GM12873 (cell line): Measurements from ENCODE around the gene TST.

ENCODE experiments used
- TF ChIP-seq, protein P1 (sequence below): IDR thresholded peaks from 2 replicates; pipeline ENCODE4 v1.5.1; 2012; ENCODE audit warnings: low read depth, mild to moderate bottlenecking, moderate library complexity, low read length, control low read depth; ENCODE audit not compliant: insufficient read depth; ENCODE audit errors: missing control alignments

Gene TST

DNA sequence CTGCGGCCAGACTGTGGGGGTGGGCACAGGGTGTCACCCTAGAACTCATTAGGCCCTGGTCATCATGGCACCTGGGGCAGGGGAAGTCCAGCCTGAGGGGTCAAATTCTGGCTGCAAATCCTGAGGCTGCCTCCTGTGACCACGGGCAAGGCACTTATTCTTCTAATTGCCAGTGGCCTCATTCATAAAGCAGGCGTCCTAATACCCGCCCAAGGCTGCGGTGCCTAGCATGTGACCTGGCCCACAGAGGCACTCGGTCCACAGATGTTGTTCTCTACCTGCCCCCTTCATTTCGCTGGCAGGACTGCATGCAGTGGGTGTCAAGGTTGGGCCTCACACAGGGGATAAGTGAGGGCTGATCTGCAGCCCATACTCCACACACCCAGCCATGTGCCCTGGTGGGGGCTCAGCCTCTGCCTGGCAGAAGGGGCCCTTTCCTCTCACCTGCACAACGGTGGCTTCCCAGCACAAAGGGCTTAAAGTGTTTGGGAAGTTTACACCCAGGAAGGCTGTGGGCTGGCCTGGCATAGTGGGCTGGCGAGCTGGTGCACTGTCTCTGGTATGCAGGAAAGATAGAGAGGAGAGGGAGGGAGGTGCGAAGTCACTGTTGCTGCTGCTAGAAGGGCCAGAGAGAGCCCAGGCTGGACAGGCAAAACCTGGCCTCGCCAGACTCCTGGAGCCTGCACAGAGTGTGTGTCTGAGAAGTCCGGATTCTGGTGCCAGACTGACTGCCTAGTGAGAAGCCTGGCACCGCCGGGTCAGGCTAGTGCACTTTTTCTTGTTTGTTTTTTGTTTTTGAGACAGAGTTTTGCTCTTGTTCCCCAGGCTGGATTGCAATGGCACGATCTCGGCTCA is 3.5 kb upstream of the TST start:
- TF ChIP-seq, protein P1, sequence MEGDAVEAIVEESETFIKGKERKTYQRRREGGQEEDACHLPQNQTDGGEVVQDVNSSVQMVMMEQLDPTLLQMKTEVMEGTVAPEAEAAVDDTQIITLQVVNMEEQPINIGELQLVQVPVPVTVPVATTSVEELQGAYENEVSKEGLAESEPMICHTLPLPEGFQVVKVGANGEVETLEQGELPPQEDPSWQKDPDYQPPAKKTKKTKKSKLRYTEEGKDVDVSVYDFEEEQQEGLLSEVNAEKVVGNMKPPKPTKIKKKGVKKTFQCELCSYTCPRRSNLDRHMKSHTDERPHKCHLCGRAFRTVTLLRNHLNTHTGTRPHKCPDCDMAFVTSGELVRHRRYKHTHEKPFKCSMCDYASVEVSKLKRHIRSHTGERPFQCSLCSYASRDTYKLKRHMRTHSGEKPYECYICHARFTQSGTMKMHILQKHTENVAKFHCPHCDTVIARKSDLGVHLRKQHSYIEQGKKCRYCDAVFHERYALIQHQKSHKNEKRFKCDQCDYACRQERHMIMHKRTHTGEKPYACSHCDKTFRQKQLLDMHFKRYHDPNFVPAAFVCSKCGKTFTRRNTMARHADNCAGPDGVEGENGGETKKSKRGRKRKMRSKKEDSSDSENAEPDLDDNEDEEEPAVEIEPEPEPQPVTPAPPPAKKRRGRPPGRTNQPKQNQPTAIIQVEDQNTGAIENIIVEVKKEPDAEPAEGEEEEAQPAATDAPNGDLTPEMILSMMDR = no peak

- TF ChIP-seq, protein P1 = peak; percentile 97
Measured at GRCh38 chr22:37021710-37022482, 2.6 kb upstream of the TST start.

GRCh38 chr22:37021041-37021440 is 1.8 kb upstream of the TST start:
- TF ChIP-seq, protein P1 = no peak

- TF ChIP-seq, protein P1 = no peak
Measured at GRCh38 chr22:37020192-37020479, 889 bp upstream of the TST start.

DNA sequence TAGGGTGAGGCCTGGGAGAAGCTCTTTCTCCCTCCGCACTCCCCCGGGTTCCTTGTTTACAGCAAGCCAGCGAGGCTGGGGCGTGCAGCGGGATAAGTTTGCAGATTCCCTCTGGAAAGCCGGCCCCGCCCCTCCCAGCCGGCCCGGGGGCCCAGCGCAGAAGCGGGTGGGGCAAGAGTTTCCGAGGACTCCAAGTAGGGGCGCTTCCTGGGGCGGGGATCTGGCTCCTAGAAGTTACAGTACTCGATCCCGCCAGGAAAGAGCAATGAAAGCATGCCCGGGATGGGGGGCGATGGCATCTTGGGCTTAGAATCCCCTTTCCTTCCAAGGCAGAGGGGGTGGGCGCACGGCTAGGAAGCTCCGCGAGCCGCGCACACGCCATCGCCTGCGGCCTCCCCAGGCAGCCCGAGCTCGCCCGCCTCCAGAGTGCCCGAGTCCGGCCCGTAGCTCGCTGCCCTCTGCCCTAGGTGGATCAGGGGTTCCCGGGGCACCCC is 385 bp downstream of the TST start:
- TF ChIP-seq, protein P1 = no peak

GRCh38 chr22:37018086-37018814 is 997 bp downstream of the TST start:
- TF ChIP-seq, protein P1 = no peak

DNA sequence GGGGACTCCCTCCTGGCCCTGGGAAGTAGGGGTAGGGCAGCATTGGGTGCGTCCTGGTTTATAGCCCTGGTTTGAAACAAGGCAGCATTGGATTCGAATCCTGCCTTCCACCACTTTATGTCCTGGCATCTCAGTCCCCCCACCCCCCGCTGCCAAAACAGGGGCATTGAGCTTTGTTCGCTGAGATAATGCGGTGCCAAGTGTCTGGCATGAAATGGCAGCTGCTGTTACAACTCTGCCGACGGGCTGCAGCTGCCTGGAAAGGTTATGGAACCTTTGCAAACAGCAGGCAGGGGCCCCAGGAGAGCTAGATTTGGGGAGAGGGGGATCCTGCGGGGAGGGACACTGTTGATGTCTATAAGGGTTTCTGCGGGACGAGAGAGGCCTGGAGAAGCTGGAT is 1.9 kb downstream of the TST start:
- TF ChIP-seq, protein P1 = no peak
